HepG2 (cell line): Measurements from ENCODE around the gene RABIF. TPM values are rescaled to one million over a fixed set of nuclear protein-coding genes. Genes with fewer than 3 reads are reported as not detected.

Experiments
- BRCA1 ChIP-seq: sonication (generic); formaldehyde crosslinking; IDR thresholded peaks from 2 replicates; pipeline ENCODE4 v1.4.0; 2020; ENCODE audit warnings: missing genetic modification reagents
- FOXK1 ChIP-seq: sonication (generic); formaldehyde crosslinking; IDR thresholded peaks from 2 replicates; pipeline ENCODE4 v1.4.0; 2020; ENCODE audit warnings: low read depth, missing genetic modification reagents, borderline replicate concordance
- MTERF4 ChIP-seq: sonication (generic); formaldehyde crosslinking; IDR thresholded peaks from 2 replicates; pipeline ENCODE4 v1.8.0; 2023; ENCODE audit warnings: mild to moderate bottlenecking, missing genetic modification reagents
- NCOA5 ChIP-seq: sonication (generic); formaldehyde crosslinking; IDR thresholded peaks from 2 replicates; pipeline ENCODE4 v1.4.0; 2020; ENCODE audit warnings: missing genetic modification reagents
- NFKB2 ChIP-seq: sonication (generic); formaldehyde crosslinking; IDR thresholded peaks from 2 replicates; pipeline ENCODE4 v1.4.0; 2020; ENCODE audit warnings: missing genetic modification reagents, borderline replicate concordance
- NR2F6 ChIP-seq, 2 experiments: IDR thresholded peaks; 2 replicates each; pipeline ENCODE4 v1.6.1; 2016; ENCODE audit warnings: antibody characterized with exemption in 1 of 2, mild to moderate bottlenecking in 1 of 2
- PITX1 ChIP-seq: sonication (generic); formaldehyde crosslinking; IDR thresholded peaks from 2 replicates; pipeline ENCODE4 v1.5.1; 2020; ENCODE audit warnings: mild to moderate bottlenecking, missing genetic modification reagents
- RBFOX2 ChIP-seq: fragments of 200-400 bp; formaldehyde crosslinking; IDR thresholded peaks from 2 replicates; pipeline ENCODE4 v1.6.1; 2017; ENCODE audit warnings: low read depth, mild to moderate bottlenecking, low read length
- SNAPC2 ChIP-seq: sonication (generic); formaldehyde crosslinking; IDR thresholded peaks from 2 replicates; pipeline ENCODE4 v1.8.1; 2022; ENCODE audit warnings: mild to moderate bottlenecking, missing genetic modification reagents
- SPEN ChIP-seq: sonication (generic); formaldehyde crosslinking; IDR thresholded peaks from 2 replicates; pipeline ENCODE4 v1.5.1; 2020; ENCODE audit warnings: low read depth, mild to moderate bottlenecking, missing genetic modification reagents
- ZC3H4 ChIP-seq: sonication (generic); formaldehyde crosslinking; IDR thresholded peaks from 2 replicates; pipeline ENCODE4 v1.4.0; 2020; ENCODE audit warnings: missing genetic modification reagents, borderline replicate concordance
- ZFX ChIP-seq: sonication (generic); formaldehyde crosslinking; IDR thresholded peaks from 2 replicates; pipeline ENCODE4 v1.4.0; 2020; ENCODE audit warnings: mild to moderate bottlenecking, low read depth, missing genetic modification reagents, moderate library complexity
- ZNF234 ChIP-seq: sonication (generic); formaldehyde crosslinking; conservative IDR thresholded peaks from 2 replicates; pipeline ENCODE4 v1.5.1; 2020; ENCODE audit warnings: mild to moderate bottlenecking, missing genetic modification reagents
- ZUFSP ChIP-seq: sonication (generic); formaldehyde crosslinking; IDR thresholded peaks from 2 replicates; pipeline ENCODE4 v1.9.0; 2021; ENCODE audit warnings: missing genetic modification reagents, mild to moderate bottlenecking, borderline replicate concordance
- polyA plus RNA-seq, 8 experiments: library from polyadenylated mRNA; depleted of rRNA in 3 of 8; stranded (reverse) in 7 of 8; unstranded in 1 of 8; fragments of >200 nt; fragmentation: Illumina TruSeq in 4 of 8; extraction: Trizol in 4 of 8; gene quantifications; 2 replicates each; pipeline versions ENCODE4 v1.2.1 to v1.2.3, GENCODE V29; 2011 to 2016; ENCODE audit warnings: low read depth in 4 of 8, missing spikeins in 1 of 8, mixed read lengths in 1 of 8; ENCODE audit not compliant: insufficient read depth in 1 of 8
- total RNA-seq, 5 experiments: library from RNA; depleted of rRNA; stranded (reverse); fragments of >200 nt; fragmentation: Illumina TruSeq; extraction: Trizol; gene quantifications; 2 replicates each; pipeline ENCODE4 v1.2.3, GENCODE V29; 2016; ENCODE audit warnings: low read depth in 1 of 5
- TF ChIP-seq, protein P1 (sequence below): sonication (generic); formaldehyde crosslinking; IDR thresholded peaks from 2 replicates; pipeline ENCODE4 v1.4.0; 2020; ENCODE audit warnings: missing genetic modification reagents
- TF ChIP-seq, protein P2 (sequence below): sonication (generic); formaldehyde crosslinking; IDR thresholded peaks from 2 replicates; pipeline ENCODE4 v1.4.0; 2020; ENCODE audit warnings: missing genetic modification reagents

The RABIF gene
- total and polyA plus RNA-seq, 2 of the 13 experiments (the other 11 are each of a cell fraction or from before 2014, with no cell fraction given), result 7.6 to 8.3 TPM

GRCh38 chr1:202888531-202889360 lies at the start of gene RABIF (continued):
- TF ChIP-seq BRCA1 (CRISPR knock-in tag) (no peak), MTERF4 (CRISPR knock-in tag) (peak; percentile 60; the same call in 1 of the 2 replicates), ZC3H4 (CRISPR knock-in tag) (no peak), NCOA5 (CRISPR knock-in tag) (no peak), NFKB2 (CRISPR knock-in tag) (peak; percentile 88; the same call in 1 of the 2 replicates), ZNF234 (CRISPR knock-in tag) (no peak), PITX1 (CRISPR knock-in tag) (peak; percentile 73), SPEN (no peak; the same call in none of the 2 replicates), SNAPC2 (CRISPR knock-in tag) (peak; percentile 57; the same call in 1 of the 2 replicates), ZFX (CRISPR knock-in tag) (peak; percentile 79), FOXK1 (CRISPR knock-in tag) (peak; percentile 34; the same call in 1 of the 2 replicates), RBFOX2 (peak; percentile 98), ZUFSP (CRISPR knock-in tag) (no peak), NR2F6 (IDR thresholded peaks at IDR 0.05) (no peak), NR2F6 (CRISPR knock-in tag; IDR thresholded peaks at IDR 0.05) (peak; percentile 8; the same call in 1 of the 2 replicates)
- TF ChIP-seq, protein P1, sequence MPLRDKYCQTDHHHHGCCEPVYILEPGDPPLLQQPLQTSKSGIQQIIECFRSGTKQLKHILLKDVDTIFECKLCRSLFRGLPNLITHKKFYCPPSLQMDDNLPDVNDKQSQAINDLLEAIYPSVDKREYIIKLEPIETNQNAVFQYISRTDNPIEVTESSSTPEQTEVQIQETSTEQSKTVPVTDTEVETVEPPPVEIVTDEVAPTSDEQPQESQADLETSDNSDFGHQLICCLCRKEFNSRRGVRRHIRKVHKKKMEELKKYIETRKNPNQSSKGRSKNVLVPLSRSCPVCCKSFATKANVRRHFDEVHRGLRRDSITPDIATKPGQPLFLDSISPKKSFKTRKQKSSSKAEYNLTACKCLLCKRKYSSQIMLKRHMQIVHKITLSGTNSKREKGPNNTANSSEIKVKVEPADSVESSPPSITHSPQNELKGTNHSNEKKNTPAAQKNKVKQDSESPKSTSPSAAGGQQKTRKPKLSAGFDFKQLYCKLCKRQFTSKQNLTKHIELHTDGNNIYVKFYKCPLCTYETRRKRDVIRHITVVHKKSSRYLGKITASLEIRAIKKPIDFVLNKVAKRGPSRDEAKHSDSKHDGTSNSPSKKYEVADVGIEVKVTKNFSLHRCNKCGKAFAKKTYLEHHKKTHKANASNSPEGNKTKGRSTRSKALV (CRISPR knock-in tag), result 0 out of 2 replicates have a peak, but pooled peaks have one; percentile 47
- TF ChIP-seq, protein P2, sequence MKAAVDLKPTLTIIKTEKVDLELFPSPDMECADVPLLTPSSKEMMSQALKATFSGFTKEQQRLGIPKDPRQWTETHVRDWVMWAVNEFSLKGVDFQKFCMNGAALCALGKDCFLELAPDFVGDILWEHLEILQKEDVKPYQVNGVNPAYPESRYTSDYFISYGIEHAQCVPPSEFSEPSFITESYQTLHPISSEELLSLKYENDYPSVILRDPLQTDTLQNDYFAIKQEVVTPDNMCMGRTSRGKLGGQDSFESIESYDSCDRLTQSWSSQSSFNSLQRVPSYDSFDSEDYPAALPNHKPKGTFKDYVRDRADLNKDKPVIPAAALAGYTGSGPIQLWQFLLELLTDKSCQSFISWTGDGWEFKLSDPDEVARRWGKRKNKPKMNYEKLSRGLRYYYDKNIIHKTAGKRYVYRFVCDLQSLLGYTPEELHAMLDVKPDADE (CRISPR knock-in tag), result peak; percentile 42; the same call in 1 of the 2 replicates
